Measurements from ENCODE around the gene SLC18A2. TPM values are rescaled to one million over a fixed set of nuclear protein-coding genes. Genes with fewer than 3 reads are reported as not detected.

The SLC18A2 gene
- total RNA-seq, 2 experiments from 2014 or later = not detected

DNA sequence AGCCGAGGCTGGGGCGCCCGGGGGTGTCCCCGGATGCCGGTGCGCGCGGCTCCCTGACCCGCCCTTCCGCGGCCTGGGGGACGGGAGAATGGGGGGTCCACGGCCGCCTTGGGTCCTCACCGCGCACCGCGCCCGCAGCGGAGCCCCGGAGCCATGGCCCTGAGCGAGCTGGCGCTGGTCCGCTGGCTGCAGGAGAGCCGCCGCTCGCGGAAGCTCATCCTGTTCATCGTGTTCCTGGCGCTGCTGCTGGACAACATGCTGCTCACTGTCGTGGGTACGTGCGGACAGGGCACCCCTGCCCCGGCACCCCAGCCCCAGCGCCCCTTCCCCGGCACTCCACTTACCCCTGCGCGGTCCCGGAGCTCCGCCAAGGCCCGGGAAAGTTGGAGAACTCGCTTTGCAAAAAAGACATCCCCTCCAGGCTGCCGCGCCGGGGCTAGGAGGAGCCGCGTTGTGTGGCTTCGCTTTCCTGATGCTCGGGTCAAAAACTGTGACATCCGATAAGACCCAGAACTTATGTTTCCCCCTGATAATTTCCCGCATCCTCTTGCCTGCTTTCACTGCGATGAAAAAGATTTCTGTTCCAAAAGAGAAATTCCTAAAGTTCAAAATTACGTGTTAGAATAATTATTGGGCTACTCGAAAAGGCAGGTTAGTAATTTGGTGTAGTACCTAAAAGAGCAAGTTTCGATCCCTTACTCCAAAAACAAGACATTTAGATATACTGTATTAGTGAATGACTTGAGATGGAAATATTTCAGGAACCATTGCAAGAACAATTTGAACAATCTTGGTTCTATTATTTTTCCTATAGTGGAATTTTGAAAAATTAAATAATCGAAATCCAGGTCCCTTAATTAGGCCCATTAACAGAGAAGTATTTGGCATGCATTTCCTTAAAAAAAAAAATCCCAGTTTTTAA is 888 bp downstream of the SLC18A2 start:
- CTCF ChIA-PET = interaction anchor here (0.6 to 1.5 kb wide), 2 partner anchors 25 to 77 kb away, joined by 3 to 7 read pairs; no protein-coding TSS in a partner anchor
- no peaks in the 10 kb centered on the region for H3K9me3 Mint-ChIP-seq
- H3K27ac Mint-ChIP-seq = no peak overlapping the region
- peaks cover 2% of the 10 kb centered on the region for H3K4me1 Mint-ChIP-seq
- no peak for DNase-seq
- POLR2A ChIA-PET = no interaction called here
- H3K36me3 Mint-ChIP-seq (ENCODE audit: low read depth) = no peaks in the 10 kb centered on the region
- no peak overlapping the region for H3K4me3 Mint-ChIP-seq
- H3K27me3 Mint-ChIP-seq = peaks cover 36% of the 10 kb centered on the region

- Mint-ChIP-seq H3K9me3 (no peaks in the 10 kb centered on the region), H3K27me3 (peaks cover 37% of the 10 kb centered on the region), H3K27ac (no peak overlapping the region), H3K4me3 (no peak overlapping the region), H3K36me3 (ENCODE audit: low read depth) (no peaks in the 10 kb centered on the region), H3K4me1 (peaks cover 2% of the 10 kb centered on the region)
- no peak for DNase-seq
- ChIA-PET POLR2A (no interaction called here), CTCF (interaction anchor here (1.5 kb wide), 1 partner anchor 26 kb away, joined by 7 read pairs; no protein-coding TSS in a partner anchor)
These were observed 1.5 kb downstream of the SLC18A2 start for GRCh38 chr10:117242463-117242832.

DNA sequence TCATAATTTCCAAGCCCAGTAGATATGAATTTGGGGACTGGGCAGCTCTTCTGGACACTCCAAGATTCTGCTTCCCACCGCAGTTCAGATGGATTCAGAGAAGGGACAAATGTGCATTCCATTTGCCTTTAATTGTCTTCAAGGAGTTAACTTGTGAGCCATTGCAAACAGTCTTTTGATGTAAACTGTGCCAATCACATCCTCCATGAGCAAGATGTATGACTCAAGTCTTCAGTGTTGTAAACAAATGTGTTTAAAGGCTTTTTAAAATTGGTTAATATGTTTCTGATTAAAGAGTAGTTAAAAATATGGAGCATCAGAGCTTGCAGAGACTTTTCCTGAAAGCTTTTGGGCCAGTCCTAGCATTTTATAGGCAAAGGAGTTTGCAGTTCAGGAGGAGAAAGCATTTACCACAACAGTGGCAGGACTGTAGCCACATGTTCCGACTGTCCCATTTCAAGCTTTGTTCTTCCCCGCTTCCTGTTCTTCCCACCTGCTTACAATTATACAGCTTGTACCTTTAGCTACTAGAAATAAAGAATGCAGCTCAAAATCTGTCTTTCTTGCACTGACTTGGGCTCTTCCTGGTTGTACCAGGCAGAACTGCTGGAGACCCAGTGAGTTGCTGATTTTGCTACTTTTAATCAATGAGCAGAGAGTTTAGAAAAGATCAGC is 6.2 kb downstream of the SLC18A2 start:
- POLR2A ChIA-PET = no interaction called here
- Mint-ChIP-seq H3K27me3 (peaks cover 40% of the 10 kb centered on the region), H3K36me3 (ENCODE audit: low read depth) (no peaks in the 10 kb centered on the region), H3K4me3 (no peak overlapping the region), H3K4me1 (no peaks in the 10 kb centered on the region), H3K27ac (no peak overlapping the region), H3K9me3 (no peaks in the 10 kb centered on the region)
- no peak for DNase-seq
- CTCF ChIA-PET = interaction anchor here (0.9 kb wide), 1 partner anchor 31 kb away, joined by 6 read pairs; no protein-coding TSS in a partner anchor

DNA sequence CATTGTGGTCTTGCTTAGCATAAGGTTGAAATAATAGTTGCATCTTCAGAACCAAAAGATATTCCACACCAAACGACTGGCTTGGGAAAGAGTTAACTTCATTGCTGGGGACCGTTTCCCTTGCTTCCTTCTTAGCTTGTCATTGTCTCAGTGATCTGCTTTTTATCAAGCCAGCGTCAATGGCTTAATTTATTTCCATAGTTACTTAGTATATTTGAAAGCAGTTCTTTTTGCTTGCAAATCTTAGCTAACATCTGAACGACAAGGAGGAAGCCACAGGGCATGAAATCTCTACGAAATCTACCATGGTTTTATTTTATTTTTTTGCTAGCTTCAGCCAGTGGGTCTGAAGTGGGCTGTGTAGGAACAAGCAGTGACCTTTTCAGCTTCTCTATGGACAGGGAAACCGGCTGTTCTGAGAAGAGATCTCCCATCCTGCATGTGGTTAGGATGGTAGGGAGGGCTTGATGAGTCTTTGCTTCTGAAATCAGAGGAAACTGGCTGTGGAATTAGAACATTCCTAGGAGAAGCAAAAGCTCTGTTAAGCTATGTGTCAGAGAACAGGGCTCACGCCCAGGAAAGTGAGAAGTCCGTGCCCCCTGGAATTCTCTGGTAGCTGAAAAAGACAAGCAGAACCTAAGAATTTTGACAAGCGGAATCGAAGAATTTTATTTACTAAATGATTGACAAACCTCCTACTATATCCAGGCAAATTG is 8.0 kb downstream of the SLC18A2 start:
- ChIA-PET POLR2A (no interaction called here), CTCF (interaction anchor here (0.7 to 1.3 kb wide), 2 partner anchors 32 to 71 kb away, joined by 3 to 6 read pairs; no protein-coding TSS in a partner anchor)
- DNase-seq = no peak
- Mint-ChIP-seq H3K27me3 (peaks cover 28% of the 10 kb centered on the region), H3K4me1 (no peaks in the 10 kb centered on the region), H3K27ac (no peak overlapping the region), H3K4me3 (no peak overlapping the region), H3K9me3 (no peaks in the 10 kb centered on the region), H3K36me3 (ENCODE audit: low read depth) (no peaks in the 10 kb centered on the region)

- Mint-ChIP-seq H3K4me1 (no peaks in the 10 kb centered on the region), H3K4me3 (no peak overlapping the region), H3K27me3 (peaks cover 24% of the 10 kb centered on the region), H3K9me3 (no peaks in the 10 kb centered on the region), H3K27ac (no peak overlapping the region), H3K36me3 (ENCODE audit: low read depth) (no peaks in the 10 kb centered on the region)
- no peak for DNase-seq
- ChIA-PET CTCF (interaction anchor here (0.7 to 1.3 kb wide), 2 partner anchors 33 to 70 kb away, joined by 3 to 6 read pairs; no protein-coding TSS in a partner anchor), POLR2A (no interaction called here)
These were observed 8.7 kb downstream of the SLC18A2 start for GRCh38 chr10:117249493-117250093.

DNA sequence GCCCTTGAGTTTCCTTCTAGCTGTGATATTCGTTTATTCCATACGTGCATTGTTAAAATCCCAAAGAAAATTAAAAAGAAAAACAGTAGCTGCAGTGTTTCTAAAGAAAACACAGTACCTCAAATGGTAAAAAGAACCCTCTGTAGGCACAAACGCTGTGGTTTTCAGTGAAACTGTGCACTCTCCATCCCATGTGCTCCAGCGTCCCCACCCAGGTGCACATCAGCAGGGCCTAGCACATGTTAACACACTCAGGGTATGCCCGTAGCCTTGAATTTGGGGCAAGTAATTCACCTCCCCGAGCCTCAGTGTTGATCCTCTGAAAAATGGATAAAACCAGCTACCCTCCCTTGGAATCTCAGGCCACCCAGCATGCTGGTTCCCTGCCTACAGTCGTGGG is 9.5 kb downstream of the SLC18A2 start:
- no peak for DNase-seq
- ChIA-PET CTCF (no interaction called here), POLR2A (no interaction called here)
- Mint-ChIP-seq H3K4me3 (no peak overlapping the region), H3K36me3 (ENCODE audit: low read depth) (no peaks in the 10 kb centered on the region), H3K27me3 (peaks cover 19% of the 10 kb centered on the region), H3K4me1 (no peaks in the 10 kb centered on the region), H3K9me3 (no peaks in the 10 kb centered on the region), H3K27ac (no peak overlapping the region)

- Mint-ChIP-seq H3K36me3 (ENCODE audit: low read depth) (no peaks in the 10 kb centered on the region), H3K9me3 (no peaks in the 10 kb centered on the region), H3K27me3 (peaks cover 15% of the 10 kb centered on the region), H3K4me3 (no peak overlapping the region), H3K27ac (no peak overlapping the region), H3K4me1 (no peaks in the 10 kb centered on the region)
- POLR2A ChIA-PET = no interaction called here
- CTCF ChIA-PET = interaction anchor here (1.3 kb wide), 1 partner anchor 37 kb away, joined by 3 read pairs; no protein-coding TSS in a partner anchor
- DNase-seq = no peak
These were observed 13.0 kb downstream of the SLC18A2 start for GRCh38 chr10:117253908-117254307.

GRCh38 chr10:117254338-117254737 is 13.4 kb downstream of the SLC18A2 start:
- no peak overlapping the region for H3K27ac Mint-ChIP-seq
- H3K4me1 Mint-ChIP-seq = no peaks in the 10 kb centered on the region
- H3K4me3 Mint-ChIP-seq = no peak overlapping the region
- H3K36me3 Mint-ChIP-seq (ENCODE audit: low read depth) = no peaks in the 10 kb centered on the region
- ChIA-PET POLR2A (no interaction called here), CTCF (interaction anchor here (1.3 kb wide), 1 partner anchor 38 kb away, joined by 3 read pairs; no protein-coding TSS in a partner anchor)
- H3K9me3 Mint-ChIP-seq = no peaks in the 10 kb centered on the region
- DNase-seq = no peak
- H3K27me3 Mint-ChIP-seq = peaks cover 17% of the 10 kb centered on the region

GRCh38 chr10:117254774-117255735 is 14.1 kb downstream of the SLC18A2 start:
- H3K9me3 Mint-ChIP-seq = no peaks in the 10 kb centered on the region
- no peaks in the 10 kb centered on the region for H3K36me3 Mint-ChIP-seq (ENCODE audit: low read depth)
- H3K27me3 Mint-ChIP-seq = peaks cover 14% of the 10 kb centered on the region
- no peak overlapping the region for H3K27ac Mint-ChIP-seq
- no peak overlapping the region for H3K4me3 Mint-ChIP-seq
- no peak for DNase-seq
- ChIA-PET POLR2A (no interaction called here), CTCF (interaction anchor here (1.3 kb wide), 1 partner anchor 38 kb away, joined by 3 read pairs; no protein-coding TSS in a partner anchor)
- no peaks in the 10 kb centered on the region for H3K4me1 Mint-ChIP-seq

- no peak overlapping the region for H3K4me3 Mint-ChIP-seq
- no peaks in the 10 kb centered on the region for H3K36me3 Mint-ChIP-seq (ENCODE audit: low read depth)
- H3K9me3 Mint-ChIP-seq = no peaks in the 10 kb centered on the region
- H3K27ac Mint-ChIP-seq = no peak overlapping the region
- DNase-seq = no peak
- ChIA-PET POLR2A (no interaction called here), CTCF (no interaction called here)
- peaks cover 14% of the 10 kb centered on the region for H3K27me3 Mint-ChIP-seq
- H3K4me1 Mint-ChIP-seq = no peaks in the 10 kb centered on the region
These were observed 15.0 kb downstream of the SLC18A2 start for GRCh38 chr10:117255835-117256460.

- Mint-ChIP-seq H3K36me3 (ENCODE audit: low read depth) (no peaks in the 10 kb centered on the region), H3K9me3 (no peaks in the 10 kb centered on the region), H3K27ac (no peak overlapping the region), H3K4me1 (no peaks in the 10 kb centered on the region), H3K27me3 (peaks cover 13% of the 10 kb centered on the region), H3K4me3 (no peak overlapping the region)
- no peak for DNase-seq
- CTCF ChIA-PET = no interaction called here
- POLR2A ChIA-PET = no interaction called here
These were observed 16.0 kb downstream of the SLC18A2 start for GRCh38 chr10:117256910-117257309.

Measured in activated CD4-positive, alpha-beta memory T cell treated with anti-CD3 and anti-CD28 coated beads, Interleukin-2, amount 10 ng/mL, durations not matched to agents 7 days and 5 days (primary cell).